ENCODE results near the gene C9orf78. TPM values are rescaled to one million over a fixed set of nuclear protein-coding genes. Genes with fewer than 3 reads are reported as not detected.
A peak's percentile ranks its signal among the peaks of the same experiment; 100 is the strongest.

Gene C9orf78
- total and polyA plus RNA-seq, 2 of the 8 experiments (the other 6 are each of a cell fraction or from before 2014, with no cell fraction given), result 17.4 to 40.6 TPM

DNA sequence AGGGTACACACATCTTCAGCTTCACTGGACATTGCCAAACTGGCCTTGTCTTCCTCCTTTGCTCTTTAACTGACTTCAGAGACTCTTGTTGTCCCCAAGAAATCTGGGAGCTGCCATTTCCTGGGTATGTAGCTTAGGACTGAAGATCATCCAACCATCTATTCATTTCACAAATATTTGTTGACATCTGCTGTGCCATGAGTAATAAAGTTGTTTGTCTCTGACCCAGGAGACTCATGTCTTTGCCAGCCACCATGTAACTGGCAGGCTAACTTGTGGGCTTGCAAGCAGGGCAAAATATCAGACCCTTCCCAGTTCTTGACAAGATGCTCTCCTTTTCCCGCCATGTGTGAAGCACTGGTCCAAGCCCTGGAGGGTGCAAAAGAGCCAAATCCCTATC, 49.2 kb downstream of the C9orf78 start:
- Histone ChIP-seq H3K23me2 (ENCODE audit: low read depth, low read length) (no peaks in the 10 kb centered on the region), H4K91ac (replicated peaks; ENCODE audit: insufficient read length, low read length) (no peak overlapping the region), H3K79me1 (ENCODE audit: low read depth, low read length) (no peaks in the 10 kb centered on the region), H3K4me2 (ENCODE audit: insufficient read depth in 1 of 2, low read depth in 2 of 2, low read length in 2 of 2) (no peak overlapping the region), H3K27me3 (replicated peaks in 1 of 4; ENCODE audit: control insufficient read depth in 3 of 4, extremely low read depth in 1 of 4, insufficient read depth in 3 of 4, low read length in 3 of 4) (no peaks in the 10 kb centered on the region), H2AFZ (ENCODE audit: low read length) (no peak overlapping the region), H3K9ac (replicated peaks in 1 of 4; ENCODE audit: extremely low read depth in 1 of 4, low read depth in 3 of 4, low read length in 3 of 4) (peak overlapping the region in 1 of 4 experiments; percentile 51; a peak in 2 of 7 replicates), H2BK15ac (ENCODE audit: low read length) (no peak overlapping the region), H3K14ac (ENCODE audit: insufficient read length) (no peak overlapping the region), H2BK5ac (ENCODE audit: low read depth, low read length) (no peak overlapping the region), H2BK12ac (ENCODE audit: low read depth, low read length) (no peak overlapping the region), H3K18ac (ENCODE audit: extremely low read depth, low read length) (no peak overlapping the region), H3K56ac (replicated peaks; ENCODE audit: insufficient read length, low read depth, low read length) (no peak overlapping the region), H4K5ac (ENCODE audit: insufficient read length, low read depth, low read length) (no peak overlapping the region), H4K8ac (ENCODE audit: extremely low read depth, insufficient read depth, low read length) (no peak overlapping the region), H2BK20ac (ENCODE audit: low read length) (no peak overlapping the region), H3K4me3 (ENCODE audit: extremely low read depth in 1 of 4, insufficient read depth in 2 of 4, low read depth in 3 of 4, low read length in 4 of 4) (no peak overlapping the region), H3K9me3 (ENCODE audit: insufficient read depth in 2 of 2, low read depth in 1 of 2, low read length in 1 of 2) (no peaks in the 10 kb centered on the region), H3K79me2 (ENCODE audit: control insufficient read depth in 1 of 2, insufficient read depth in 2 of 2, low read length in 2 of 2) (no peaks in the 10 kb centered on the region), H2BK120ac (replicated peaks; ENCODE audit: low read depth, low read length) (no peak overlapping the region), H2AK5ac (ENCODE audit: low read depth, low read length) (no peak overlapping the region), H4K20me1 (replicated peaks in 1 of 2; ENCODE audit: control insufficient read depth in 1 of 2, insufficient read depth in 2 of 2, low read length in 2 of 2) (no peaks in the 10 kb centered on the region), H3K27ac (ENCODE audit: low read depth, low read length) (no peak overlapping the region), H3K4ac (replicated peaks; ENCODE audit: insufficient read length, low read depth, low read length) (no peak overlapping the region), H3K4me1 (replicated peaks in 1 of 4; ENCODE audit: control insufficient read depth in 3 of 4, insufficient read depth in 4 of 4, low read length in 3 of 4) (no peaks in the 10 kb centered on the region), H3K23ac (ENCODE audit: insufficient read length) (no peak overlapping the region), H3K36me3 (ENCODE audit: control insufficient read depth in 2 of 4, insufficient read depth in 4 of 4, low read length in 3 of 4) (no peaks in the 10 kb centered on the region)
- no peak for DNase-seq (ENCODE audit: low read depth in 1 of 2, low spot score in 2 of 2)
- no peak for FAIRE-seq
- ChIA-PET POLR2A (ENCODE audit: partially characterized antibody) (interaction anchor here (2.1 kb wide), 1 partner anchor 48 kb away, joined by 4 read pairs; no protein-coding TSS in a partner anchor), CTCF (ENCODE audit: partially characterized antibody) (interaction anchor here (1.0 to 12.8 kb wide), 7 partner anchors 10 to 173 kb away, joined by 3 to 250 read pairs (median 11); no protein-coding TSS in a partner anchor)
- WGBS, 2 experiments (ENCODE audit: extremely low coverage in 1 of 2, insufficient coverage in 1 of 2, insufficient read length in 1 of 2, insufficient replicate concordance in 2 of 2, low coverage in 1 of 2, low lambda C conversion rate in 2 of 2, missing lambda C conversion rate in 1 of 2), result 77% methylated on average over 1 of the region's 1 CpG; no CpG with 5 or more reads in 1 of the 2 experiments
- TF ChIP-seq CBX5 (IDR thresholded peaks at IDR 0.05; ENCODE audit: low read depth, low read length) (no peak), CHD1 (IDR thresholded peaks at IDR 0.05; ENCODE audit: low read depth, low read length) (no peak), KDM5A (IDR thresholded peaks at IDR 0.05; ENCODE audit: low read length) (no peak), CBX8 (IDR thresholded peaks at IDR 0.05; ENCODE audit: borderline replicate concordance, low read depth, low read length) (no peak), HDAC2 (IDR thresholded peaks at IDR 0.05; ENCODE audit: borderline replicate concordance in 1 of 2, low read depth in 2 of 2, low read length in 2 of 2) (no peak), GTF2F1 (IDR thresholded peaks at IDR 0.05; ENCODE audit: borderline replicate concordance, low read depth, low read length) (no peak), JUND (IDR thresholded peaks at IDR 0.05; ENCODE audit: low read length) (no peak), MAFK (IDR thresholded peaks at IDR 0.05; ENCODE audit: low read depth, low read length) (no peak), JUN (IDR thresholded peaks at IDR 0.05; ENCODE audit: low read depth, low read length) (no peak)
- TF ChIP-seq, protein P1, sequence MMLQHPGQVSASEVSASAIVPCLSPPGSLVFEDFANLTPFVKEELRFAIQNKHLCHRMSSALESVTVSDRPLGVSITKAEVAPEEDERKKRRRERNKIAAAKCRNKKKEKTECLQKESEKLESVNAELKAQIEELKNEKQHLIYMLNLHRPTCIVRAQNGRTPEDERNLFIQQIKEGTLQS (IDR thresholded peaks at IDR 0.05; ENCODE audit: insufficient read depth, low read depth, low read length), result no peak
- TF ChIP-seq, protein P2, sequence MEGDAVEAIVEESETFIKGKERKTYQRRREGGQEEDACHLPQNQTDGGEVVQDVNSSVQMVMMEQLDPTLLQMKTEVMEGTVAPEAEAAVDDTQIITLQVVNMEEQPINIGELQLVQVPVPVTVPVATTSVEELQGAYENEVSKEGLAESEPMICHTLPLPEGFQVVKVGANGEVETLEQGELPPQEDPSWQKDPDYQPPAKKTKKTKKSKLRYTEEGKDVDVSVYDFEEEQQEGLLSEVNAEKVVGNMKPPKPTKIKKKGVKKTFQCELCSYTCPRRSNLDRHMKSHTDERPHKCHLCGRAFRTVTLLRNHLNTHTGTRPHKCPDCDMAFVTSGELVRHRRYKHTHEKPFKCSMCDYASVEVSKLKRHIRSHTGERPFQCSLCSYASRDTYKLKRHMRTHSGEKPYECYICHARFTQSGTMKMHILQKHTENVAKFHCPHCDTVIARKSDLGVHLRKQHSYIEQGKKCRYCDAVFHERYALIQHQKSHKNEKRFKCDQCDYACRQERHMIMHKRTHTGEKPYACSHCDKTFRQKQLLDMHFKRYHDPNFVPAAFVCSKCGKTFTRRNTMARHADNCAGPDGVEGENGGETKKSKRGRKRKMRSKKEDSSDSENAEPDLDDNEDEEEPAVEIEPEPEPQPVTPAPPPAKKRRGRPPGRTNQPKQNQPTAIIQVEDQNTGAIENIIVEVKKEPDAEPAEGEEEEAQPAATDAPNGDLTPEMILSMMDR (IDR thresholded peaks at IDR 0.05; ENCODE audit: control extremely low read depth in 1 of 3, insufficient read depth in 1 of 3, low read depth in 1 of 3, low read length in 3 of 3), result no peak
